GM12891 (cell line): ENCODE data around the gene PAQR8.

ENCODE experiments used
- POLR2A ChIP-seq: IDR thresholded peaks from 2 replicates; pipeline ENCODE4 v1.6.1; 2011; ENCODE audit warnings: low read depth, low read length, control low read depth
- POU2F2 ChIP-seq: IDR thresholded peaks from 2 replicates; pipeline ENCODE4 v1.6.1; 2011; ENCODE audit warnings: low read depth, mild to moderate bottlenecking, control low read depth, low read length, moderate library complexity
- TAF1 ChIP-seq: IDR thresholded peaks from 2 replicates; pipeline ENCODE4 v1.6.1; 2011; ENCODE audit warnings: low read depth, low read length, control low read depth

DNA sequence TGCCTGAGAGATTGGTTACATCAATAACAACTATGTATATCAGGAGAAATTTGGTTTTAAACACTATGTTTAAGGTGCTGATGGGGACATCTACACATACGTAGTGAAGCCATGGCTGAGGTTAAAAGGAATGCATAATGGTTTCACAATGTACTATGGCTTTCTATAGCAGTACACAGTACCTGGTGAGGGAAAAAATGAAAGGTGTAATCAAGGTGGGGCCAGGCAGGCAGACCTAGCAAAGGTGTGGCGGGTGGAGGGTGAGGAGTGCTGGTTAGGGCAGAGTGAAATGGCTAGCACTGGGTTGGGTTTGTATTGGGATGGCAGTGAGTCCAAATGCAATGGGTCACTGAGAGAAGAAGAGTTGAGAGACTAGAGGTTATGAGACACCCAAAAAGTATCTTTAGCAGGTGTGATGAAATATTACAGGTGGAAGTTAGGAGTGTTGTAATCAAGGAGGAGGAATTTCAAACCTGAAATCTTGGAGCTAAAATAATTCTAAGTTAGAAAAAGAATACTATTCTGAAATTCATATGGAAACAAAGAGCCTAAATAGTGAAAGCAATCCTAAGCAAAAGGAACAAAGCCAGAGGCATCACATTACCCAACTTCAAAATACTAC lies 22.3 kb downstream of the PAQR8 start:
- TF ChIP-seq POU2F2 (no peak), POLR2A (no peak), TAF1 (no peak)
